G401 (cell line): ENCODE measurements around the gene STK24. TPM values are rescaled to one million over a fixed set of nuclear protein-coding genes. Genes with fewer than 3 reads are reported as not detected.
A peak's percentile ranks its signal among the peaks of the same experiment; 100 is the strongest.
"Not testable (repeated sequence)": the region's sequence is repeated elsewhere in the genome, so short reads cannot be mapped to it uniquely, and the experiment has no call there.

ENCODE experiments used
- DNase-seq: peaks from one replicate; pipeline ENCODE4 v3.0.0-alpha.2; 2015; ENCODE audit warnings: low spot score
- in situ Hi-C: cut with HindIII; loops from 2 replicates; pipeline ENCODE4 v1.10.0; 2016; ENCODE audit warnings: low sequenced_read_pairs, mixed read lengths
- total RNA-seq: library from RNA; depleted of rRNA; stranded (reverse); fragments of >200 nt; shearing (Covaris generic); gene quantifications from 2 replicates; pipeline ENCODE4 v1.2.3, GENCODE V29; 2014; rRNA removed

STK24 gene
- total RNA-seq = 59.4 and 96.3 TPM in 2 replicates

DNA sequence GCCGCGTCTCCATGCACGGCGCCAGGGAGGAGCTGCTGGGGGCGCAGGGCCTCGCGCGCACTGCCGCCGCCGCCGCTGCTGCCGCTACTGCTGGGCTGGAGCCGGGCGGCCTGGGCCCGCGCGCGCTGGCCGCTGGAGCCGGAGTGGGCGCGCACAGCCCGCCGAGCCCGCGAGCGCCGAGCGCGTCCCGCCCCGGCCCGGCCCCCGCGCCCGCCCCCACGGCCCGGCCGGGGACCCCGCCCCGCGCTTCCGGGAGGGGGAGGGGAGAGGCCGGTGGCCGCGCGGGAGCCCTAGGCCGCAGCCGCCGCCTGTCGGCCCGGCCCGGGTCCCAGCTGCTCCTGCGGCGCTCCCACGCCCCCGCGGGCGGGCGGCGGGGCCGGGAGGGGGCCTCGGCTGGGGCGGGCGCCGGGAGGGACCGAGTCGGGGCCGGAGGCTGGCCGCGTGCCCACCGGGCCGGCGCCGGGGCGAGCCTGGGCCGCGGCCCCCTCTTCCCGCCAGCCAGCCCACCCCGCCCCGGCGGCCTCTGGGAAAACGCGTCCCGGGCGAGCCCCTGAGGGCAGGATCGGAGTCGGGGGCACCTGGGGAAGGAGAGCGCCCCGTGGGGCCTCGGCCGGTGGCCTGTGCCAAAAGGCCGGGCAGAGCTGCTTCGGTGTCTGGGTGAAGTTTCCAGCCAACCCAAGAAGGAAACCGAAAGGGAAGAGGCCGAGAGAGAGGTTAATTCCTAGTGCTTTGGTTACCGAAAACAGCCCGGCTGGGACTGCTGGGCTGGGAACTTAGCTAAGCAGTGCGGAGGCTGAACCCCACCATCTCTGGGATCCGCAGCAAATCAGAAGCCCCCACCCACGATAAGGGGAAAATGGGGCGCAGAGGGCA, at the start of gene STK24:
Gene STK24, minus strand, starts transcription at position 145 of the 873 bp plus-strand sequence. CDS start 321 bp downstream, outside the sequence.
- DNase-seq = peak; percentile 66
- in situ Hi-C loops = no loop called here

DNA sequence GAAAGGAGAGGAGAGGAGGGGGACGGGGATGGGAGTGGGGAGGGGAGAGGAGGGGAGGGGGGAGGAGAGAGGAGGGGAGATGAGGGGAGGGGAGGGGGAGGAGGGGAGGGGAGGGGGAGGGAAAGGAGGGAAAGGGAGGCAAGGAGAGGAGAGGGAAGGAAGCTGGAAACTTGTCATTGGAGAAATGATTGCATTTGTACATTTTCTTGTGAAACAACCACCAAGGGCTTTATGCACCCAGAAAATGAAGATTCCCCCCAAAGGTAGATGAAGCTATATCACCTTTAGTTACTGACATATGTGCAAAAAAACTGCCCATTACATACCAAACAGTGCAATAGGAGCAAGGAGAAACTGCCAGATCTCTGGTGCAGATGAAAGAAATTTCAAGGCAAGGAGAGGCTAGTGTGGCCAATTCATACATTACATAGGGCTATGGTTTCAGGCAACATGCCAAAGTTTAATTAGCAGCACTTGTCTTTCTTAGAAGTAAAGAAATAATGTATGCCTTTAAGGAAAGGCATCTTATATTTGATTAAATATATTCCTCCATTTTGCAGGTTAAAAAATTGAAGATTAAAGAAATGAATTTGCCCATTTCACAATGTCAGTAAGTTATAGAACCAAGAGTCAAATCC, 49.5 kb upstream of the STK24 start:
- in situ Hi-C loops = no loop called here
- DNase-seq = no peak

DNA sequence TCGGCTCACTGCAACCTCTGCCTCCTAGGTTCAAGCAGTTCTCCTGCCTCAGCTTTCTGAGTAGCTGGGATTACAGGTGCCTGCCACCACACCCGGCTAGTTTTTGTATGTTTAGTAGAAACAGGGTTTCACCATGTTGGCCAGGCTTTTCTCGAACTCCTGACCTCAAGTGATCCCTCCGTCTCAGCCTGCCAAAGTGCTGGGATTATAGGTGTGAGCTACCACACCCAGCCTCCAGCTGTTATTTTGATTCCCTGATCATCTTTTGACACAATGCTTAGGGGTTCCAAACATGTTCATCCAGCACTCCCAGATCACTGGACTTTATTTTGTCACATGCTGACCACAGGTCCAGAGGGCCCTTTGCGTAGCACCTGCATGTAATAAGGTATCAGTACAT, 47.7 kb upstream of the STK24 start:
- in situ Hi-C loops, DNase-seq: not testable (repeated sequence)

DNA sequence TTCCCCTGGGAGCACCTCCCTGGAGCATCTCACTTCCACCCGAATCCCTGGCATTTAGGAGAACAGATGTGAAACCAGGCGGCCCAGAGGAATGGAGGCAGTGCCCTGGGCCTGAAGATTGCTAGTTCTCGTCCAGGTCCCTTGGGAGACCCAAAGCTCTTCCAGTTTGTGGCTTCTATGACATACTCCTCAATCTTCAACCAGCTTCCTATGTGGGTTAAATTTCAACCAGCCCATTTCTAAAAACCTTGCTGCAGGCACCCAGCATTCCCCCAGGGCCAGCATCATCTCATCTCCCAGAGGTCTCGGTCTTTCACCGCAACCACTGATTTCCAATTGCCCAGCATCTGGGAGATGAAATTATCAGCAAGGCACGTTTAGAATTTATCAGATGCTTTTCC, 46.0 kb upstream of the STK24 start:
- DNase-seq = no peak
- in situ Hi-C loops = no loop called here

DNA sequence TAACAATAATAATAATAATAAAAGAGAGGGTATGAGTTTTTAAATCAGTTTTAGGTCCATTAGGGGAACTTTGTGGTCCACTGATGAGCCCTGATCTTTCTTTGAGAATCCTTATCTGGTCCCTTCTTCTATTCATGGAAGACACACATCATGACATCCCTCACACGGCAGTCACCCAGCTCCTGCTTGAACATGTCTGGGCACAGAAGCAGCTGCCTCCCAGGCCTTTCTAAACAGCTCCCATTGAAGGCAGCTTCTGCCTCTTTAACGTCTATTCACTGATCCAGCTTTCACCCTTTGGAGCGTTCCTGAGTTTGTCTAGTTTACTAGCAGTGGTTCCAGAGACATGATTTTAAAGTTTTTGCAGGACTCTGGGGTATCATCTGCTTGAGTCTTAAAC, 42.6 kb upstream of the STK24 start:
- in situ Hi-C loops = no loop called here
- no peak for DNase-seq

DNA sequence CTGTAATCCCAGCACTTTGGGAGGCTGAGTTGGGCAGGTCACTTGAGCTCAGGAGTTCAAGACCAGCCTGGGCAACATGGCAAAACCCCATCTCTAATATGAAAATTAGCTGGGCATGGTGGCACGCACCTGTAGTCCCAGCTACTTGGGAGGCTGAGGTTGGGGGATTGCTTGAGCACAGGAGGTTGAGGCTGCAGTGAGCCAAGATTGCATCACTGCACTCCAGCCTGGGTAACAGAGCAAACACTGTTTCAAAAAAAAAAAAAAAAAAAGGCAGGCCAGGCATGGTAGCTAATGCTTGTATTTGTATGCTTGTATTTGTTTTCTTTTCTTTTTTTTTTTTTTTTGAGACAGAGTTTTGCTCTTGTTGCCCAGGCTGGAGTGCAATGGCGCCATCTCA, 38.7 kb upstream of the STK24 start:
- DNase-seq, in situ Hi-C loops: not testable (repeated sequence)

DNA sequence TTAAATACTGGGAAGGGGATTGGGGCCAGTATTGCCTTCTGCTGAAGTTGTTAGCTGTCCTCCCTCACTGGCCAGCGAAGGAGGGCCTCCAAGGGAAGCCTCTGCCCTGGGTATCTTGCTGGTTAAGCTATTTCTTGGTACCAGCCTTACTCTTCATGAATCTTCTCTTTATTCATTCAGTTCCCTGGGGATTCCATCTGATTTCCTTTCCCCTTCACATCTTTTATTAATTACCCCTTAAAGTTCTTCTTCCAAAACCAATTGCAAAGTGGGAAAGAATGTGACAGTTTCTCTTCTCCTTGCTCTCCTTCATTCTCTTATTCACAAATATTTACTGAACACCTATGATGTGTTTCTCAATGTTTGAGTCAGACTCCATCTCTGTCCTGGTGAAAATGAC, 36.7 kb upstream of the STK24 start:
- DNase-seq = no peak
- in situ Hi-C loops = no loop called here

DNA sequence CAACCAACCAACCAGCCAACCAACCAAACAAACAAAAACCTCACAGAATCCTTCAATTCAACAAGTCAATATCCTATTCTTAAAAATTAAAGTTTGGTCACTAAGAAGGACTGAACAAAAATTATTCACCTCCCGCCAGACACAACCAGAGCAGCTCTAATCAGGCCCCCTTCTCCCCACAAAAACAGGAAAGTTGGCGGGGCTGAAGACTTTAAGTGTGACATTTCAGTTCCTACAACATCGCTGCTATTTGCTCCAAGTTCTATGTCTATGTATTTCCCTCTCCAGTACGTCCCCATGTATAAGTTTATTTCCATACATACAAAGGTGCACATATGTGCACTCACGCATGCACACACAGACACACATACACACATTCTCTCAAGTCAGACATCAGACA, 32.8 kb upstream of the STK24 start:
- in situ Hi-C loops = no loop called here
- DNase-seq = no peak

DNA sequence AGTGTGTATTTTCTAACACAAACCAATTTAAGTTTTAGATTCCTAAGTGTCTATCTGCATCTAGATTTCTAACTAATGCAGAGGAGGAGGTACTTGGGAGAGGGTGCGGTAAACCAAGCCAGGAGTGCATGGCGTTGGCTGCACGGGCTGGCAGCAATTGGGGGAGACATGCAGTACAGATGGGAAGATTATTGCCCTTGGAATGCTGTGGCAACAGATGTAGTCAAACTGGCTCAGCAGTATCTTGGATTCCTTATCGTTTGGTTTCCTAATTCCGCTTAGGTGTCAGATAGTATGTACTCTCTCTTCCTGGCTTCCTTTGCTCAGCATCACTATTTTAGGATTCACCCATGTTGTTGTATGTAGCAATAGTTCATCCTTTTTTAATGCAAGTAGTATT, 29.4 kb upstream of the STK24 start:
- in situ Hi-C loops = no loop called here
- no peak for DNase-seq

DNA sequence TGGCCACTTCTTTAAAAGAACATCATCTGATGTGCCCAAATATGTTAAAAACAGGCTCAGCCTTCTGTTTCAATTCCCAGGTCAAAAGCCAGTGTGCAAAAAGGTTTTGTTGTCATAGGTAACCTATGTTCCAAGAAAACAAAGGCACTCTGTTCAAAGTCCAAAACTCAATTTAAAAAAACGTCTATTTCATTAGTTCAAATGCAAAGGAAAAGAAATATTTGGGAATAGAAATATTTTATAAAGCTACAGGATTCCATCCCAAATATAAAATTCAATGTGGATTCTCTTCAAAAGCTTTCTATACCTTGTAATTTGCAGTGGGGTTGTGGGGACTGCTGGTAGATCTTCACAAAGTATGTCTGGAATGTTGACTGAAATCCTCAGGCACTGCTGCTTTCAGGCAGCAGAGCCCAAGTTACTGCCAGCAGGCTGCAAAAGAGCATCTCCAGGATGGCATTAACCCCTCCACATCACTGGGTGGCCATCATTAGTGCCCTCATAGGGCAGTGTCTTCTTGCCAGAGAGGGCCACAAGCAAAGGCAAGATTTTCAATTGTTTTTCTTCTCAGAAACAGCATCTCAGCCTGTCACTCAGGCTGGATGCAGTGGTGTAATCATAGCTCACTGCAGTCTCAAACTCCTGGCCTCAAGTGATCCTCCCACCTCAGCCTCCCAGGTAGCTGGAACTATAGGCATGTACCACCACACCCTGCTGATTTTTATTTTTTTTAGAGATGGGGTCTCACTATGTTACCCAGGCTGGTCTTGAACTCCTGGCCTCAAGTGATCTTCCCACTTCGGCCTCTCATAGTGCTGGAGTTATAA, 22.8 kb upstream of the STK24 start:
- DNase-seq = no peak
- in situ Hi-C loops = no loop called here

DNA sequence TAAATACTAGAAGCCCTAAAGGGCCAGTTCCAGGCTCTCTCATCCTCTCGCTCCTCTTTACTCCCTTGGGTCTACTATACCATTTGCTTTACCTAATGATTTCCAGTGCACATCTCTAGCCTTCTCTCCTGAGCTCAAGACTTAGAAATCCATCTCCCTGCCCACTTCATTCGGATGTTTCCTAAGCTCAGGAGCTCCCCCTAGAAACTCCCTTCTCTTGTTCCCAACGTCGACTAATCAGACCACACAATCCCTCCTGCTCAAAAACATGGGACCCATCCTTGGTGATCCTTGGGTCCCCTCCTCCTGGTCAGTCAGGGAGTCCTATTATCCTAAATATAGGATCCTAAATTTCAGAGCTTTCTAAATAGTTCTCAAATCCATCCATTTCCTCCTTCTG, 21.1 kb upstream of the STK24 start:
- DNase-seq = peak; percentile 18
- in situ Hi-C loops = no loop called here

DNA sequence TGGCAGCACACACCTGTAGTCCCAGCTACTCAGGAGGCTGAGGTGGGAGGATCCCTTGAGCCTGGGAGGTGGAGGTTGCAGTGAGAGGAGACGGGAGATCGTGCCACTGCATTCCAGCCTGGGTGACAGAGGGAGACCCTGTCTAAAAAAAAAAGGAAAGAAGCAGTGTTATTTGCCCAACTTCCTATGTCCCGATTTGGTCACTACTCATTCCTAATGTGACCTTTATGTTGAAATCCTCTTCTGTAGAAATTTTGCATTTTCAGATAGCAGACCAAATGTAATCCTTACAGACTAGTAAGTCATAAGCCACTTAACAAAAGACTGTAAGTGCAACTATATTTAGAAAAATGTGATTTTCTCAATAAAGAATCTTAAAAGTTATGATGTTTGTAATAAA, 18.2 kb upstream of the STK24 start:
- DNase-seq = no peak
- in situ Hi-C loops = no loop called here

DNA sequence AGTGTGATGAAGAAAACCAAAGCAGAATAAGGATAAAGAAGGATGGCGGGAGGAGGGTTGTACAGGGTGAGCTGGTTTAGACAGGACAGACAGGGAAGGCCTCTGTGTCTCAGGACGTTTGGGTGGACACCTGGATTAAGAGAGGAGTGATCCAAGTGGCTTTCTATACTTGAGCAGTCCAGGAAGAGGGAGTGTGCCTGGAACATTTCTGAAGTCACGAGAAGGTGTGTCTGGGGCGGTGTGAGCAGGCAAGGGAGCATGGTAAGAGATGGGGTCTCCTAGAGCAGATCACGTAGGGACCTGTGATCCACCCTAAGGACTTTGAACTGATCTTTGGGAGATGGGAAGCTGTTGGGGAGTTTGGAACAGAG, 15.4 kb upstream of the STK24 start:
- no peak for DNase-seq
- in situ Hi-C loops = no loop called here

DNA sequence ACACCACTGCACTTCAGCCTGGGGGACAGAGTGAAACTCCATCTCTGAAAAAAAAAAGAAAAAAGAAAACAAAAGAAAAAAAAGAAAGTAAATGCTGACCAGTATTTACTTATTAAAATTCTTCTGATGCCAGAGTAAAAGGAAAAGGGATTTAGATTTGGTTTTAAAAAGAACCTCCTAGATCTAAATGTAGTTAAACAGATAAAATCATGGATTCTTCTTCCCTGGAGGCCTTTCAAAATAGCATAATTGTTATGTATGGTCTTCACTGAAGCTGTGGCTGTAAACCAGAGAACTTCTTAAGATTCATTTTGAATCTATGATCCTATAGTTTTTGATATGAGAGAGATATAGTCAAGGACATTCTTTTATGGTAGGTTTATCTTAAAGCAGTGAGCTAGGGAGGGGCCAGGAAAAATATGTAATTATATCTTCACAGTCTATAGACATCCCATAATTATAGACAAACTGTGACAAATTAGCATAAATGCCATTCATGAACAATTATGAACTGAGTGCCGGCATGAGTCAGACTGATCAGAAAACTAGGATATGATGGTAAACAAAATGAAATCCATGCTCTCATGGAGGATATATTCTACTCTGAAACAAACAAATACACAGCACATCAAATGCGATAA, 14.9 kb upstream of the STK24 start:
- in situ Hi-C loops = no loop called here
- DNase-seq = no peak

DNA sequence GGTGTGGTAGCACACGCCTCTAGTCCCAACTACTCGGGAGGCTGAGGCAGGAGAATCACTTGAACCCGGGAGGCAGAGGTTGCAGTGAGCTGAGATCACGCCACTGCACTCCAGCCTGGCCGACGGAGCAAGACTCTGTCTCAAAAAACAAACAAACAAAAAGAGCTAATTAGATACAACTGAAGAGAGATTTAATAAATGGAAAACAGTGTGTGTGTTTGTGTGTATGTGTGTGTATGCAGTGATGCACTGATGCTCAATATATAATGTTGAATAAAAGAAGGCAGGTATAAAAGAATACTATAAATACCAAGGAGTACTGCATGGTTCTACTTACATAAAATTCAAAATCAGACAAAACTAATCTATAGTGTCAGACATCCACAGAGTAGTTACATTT, 13.6 kb upstream of the STK24 start:
- in situ Hi-C loops, DNase-seq: not testable (repeated sequence)

DNA sequence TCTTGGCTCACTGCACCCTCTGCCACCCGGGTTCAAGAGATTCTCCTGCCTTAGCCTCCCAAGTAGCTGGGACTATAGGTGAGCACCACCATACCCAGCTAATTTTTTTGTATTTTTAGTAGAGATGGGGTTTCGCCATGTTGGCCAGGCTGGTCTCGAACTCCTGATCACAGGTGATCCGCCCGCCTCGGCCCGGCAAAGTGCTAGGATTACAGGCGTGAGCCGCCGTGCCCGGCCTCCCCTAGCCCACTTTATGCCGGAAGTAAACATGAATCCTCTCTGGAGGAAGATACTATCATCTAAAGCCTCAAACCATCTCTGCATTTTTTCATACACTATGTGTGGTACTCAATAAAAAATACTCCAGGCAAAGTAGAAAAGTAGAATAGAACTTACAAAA, 12.6 kb upstream of the STK24 start:
- DNase-seq = not testable (repeated sequence)

DNA sequence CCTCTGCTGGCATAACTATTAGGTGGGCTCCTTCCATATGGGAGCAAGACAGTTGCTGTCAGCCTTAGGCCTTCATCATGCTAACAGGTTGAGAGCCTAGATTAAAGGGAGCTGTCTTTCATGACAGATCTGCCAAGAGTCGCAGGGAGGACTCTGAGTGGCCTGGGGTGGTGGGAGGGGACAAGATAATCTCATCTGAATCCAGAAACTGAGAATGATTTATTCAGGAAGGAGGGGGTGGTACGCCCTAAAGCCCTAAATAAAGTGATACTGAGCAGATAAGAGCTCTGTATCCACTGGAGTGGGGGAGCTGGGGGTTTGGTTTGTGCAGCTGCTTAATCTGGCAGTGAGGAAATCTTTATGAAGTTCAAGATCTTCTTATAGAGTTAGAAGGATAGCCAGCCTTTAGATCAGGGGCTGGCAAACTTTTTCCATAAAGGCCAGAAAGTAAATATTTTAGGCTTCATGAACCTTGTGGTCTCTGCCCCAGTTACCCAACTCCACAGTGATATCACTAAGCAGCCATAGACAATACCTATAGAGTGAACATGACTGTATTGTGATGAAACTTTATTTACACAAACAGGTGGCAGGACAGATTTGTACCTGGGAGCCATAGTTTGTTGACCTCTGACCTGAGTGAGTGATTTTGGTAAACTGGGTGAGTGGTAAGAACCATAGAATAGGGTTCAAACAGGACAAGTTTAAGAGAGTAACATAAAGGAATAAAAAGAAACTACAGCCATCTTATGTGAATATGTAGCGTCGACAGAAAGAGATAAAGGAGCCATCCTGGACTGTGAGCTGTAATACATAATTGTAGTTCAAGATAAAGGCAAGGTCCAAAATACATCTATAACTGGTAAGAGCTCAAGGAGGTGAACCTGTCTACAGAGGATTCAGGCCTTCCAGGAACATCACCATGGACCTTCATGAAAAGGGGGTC, 9.8 kb upstream of the STK24 start:
- no peak for DNase-seq
- in situ Hi-C loops = no loop called here

More for the DNA sequence above, 12.6 kb upstream of the STK24 start:
- in situ Hi-C loops = not testable (repeated sequence)

DNA sequence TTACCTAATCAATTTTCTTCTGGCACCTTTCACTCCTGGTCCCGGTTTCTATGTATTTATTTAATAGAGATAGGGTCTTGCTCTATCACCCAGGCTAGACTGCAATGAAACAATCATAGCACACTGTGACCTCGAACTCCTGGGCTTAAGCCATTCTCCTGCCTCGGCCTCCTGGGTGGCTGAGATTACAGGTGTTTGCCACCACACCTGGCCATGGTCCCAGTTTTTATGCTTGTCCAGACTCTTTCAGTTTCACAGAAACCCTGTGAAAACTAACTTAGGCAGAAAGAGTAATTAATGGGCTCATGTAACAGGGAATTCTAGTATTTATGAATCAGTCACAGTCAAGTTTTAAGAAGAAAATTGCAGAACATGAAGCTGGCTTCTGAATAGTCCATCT, 9.0 kb upstream of the STK24 start:
- in situ Hi-C loops = no loop called here
- DNase-seq = no peak
